GM21737 (cell line): ENCODE results near the gene C11orf65.
"Not testable (repeated sequence)": the region's sequence is repeated elsewhere in the genome, so short reads cannot be mapped to it uniquely, and the experiment has no call there.

ENCODE experiments used
- ATAC-seq: cut with Tn5 transposase; IDR thresholded peaks from one replicate; pipeline ENCODE4 v1.9.1; 2021; ENCODE audit warnings: mild to moderate bottlenecking, moderate library complexity; ENCODE audit not compliant: unreplicated experiment

C11orf65 gene

DNA sequence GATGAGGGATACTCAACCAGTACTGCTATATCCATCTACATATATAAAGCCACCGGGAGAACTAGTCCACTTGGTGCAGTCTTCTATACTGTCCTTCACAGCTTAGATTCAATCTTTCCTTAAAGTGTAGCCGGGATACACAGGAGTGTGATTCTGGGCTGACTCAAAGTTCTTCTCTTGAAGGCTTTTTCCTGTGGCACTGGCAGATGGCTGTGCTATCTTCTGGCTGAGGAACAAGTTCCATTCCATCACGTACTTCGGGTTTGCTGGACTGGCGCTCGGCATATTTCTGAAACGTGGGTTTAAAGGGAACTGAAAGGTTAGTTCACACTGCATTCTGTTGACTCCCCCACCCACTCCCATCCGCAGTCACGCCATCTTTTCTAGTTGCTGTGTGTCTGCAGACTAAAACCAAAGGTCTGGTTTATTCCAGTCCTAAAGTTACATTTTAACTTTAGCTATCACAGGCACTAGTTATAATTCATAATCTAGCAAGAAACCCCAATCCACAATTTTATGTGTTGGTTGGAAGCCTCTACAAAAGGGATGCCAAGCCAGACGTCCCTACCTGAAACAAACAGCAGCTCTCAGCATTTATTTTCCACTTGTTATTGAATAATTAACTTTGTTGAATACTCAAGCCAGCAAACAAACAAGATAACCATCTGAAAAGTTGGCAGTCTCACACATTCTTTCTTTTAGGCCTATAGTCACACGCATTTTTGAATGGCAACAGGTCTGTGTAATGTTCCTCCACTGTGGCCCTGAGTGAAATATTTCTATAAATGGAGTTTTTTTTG lies 7.5 kb upstream of the C11orf65 start:
- no peak for ATAC-seq

DNA sequence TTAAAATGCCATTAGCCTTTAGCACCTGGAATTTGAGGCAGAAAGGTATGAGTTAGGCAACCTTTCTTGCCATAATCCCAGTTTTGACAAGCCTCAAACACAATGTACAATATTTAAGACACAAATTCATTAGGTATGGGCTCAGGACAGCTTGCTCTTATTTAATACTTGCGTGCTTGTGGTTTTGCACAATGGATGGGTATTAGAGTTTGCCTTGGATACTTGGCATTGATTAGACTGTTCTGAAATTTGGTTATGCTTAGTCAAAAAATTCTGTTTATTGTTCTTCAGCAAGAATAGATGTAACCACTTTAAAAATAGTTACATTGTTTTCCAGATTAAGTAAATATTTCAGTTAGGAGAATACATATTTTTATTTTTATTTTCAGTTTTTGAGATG lies 5.4 kb upstream of the C11orf65 start:
- ATAC-seq: no peak

DNA sequence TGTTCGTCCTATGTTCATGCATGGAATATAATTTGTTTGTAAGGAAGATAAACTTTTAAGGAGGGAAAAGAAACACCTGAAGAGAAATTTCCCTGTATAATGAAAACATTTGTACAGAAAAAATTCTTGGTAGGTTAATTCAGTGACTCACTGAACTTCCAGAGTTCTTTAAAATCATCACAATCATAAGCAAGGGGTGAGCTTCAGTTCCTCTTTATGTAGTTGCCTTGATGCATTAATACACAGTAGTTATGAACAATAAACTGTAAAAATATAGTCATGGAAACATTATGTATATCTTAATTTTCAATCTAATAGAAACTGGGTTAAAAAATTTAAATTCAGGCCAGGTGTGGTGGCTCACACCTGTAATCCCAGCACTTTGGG lies 1.1 kb upstream of the C11orf65 start:
- no peak for ATAC-seq

DNA sequence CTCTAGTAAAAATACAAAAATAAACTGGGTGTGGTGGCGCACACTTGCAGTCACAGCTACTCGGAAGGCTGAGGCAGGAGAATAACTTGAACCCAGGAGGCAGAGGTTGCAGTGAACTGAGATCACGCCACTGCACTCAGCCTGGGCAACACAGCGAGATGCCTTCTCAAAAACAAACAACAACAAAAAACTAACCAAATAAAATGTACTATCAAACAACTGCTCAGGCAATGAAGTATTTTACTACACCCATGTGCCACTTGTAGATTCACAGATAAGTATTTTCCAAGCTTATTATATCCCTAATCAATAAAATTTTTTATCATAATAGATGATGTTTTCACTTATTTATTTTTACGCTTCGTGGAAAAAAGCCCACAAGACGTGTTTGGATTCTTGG lies 924 bp downstream of the C11orf65 start:
- ATAC-seq: no peak

DNA sequence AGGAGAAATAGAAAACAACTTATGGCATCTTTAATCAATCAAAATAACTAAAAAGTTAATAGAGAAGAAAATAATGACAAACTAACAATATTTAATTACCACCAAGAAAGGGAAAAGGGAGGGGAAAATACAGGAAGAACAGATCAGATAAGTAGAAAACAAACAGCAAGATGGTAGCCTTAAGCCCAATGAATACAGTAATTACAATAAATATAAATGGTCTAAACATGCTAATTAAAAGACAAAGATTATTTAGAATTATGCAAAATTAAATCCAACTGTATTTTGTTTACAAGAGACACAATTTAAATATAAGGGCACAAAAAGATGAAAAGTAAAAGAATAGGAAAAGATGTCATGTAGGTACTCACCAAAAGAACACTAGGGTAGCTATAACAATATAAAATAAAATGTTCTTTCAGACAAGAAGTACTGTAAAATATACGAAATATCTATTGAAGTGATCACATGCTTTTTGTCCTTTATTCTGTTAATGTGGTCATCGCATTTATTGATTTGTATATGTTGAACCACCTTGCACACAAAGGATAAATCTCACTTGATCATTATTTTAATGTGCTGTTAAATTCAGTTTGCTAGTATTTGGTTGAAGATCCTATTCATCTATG lies 14.0 kb downstream of the C11orf65 start:
- ATAC-seq: no peak

DNA sequence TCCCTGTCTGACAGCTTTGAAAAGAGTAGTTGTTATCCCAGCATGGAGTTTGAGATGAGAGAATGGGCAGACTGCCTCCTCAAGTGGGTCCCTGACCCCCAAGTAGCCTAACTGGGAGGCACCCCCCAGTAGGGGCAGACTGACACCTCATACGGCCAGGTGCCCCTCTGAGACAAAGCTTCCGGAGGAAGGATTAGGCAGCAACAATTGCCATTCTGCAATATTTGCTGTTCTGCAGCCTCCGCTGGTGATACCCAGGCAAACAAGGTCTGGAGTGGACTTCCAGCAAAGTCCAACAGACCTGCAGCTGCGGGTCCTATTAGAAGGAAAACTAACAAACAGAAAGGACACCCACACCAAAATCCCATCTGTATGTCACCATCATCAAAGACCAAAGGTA lies 25.9 kb downstream of the C11orf65 start:
- not testable (repeated sequence) for ATAC-seq

DNA sequence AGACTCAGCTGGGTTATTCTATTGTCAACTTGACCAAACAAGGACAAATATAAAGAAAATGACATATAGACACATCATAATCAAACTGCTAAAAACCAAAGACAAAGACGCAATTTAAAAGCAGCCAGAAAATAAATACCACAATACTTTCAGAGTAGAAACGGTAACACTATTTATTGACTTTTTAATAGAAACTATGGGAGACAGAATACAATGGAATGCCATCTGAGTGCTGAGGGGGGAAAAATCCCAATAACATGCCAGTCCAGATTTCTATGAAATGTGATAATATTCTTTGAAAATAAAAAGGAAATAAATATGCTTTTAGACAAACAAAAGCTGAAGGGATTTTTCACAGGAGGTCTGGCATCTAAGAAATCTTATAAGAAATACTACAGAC lies 30.7 kb downstream of the C11orf65 start:
- ATAC-seq: no peak

DNA sequence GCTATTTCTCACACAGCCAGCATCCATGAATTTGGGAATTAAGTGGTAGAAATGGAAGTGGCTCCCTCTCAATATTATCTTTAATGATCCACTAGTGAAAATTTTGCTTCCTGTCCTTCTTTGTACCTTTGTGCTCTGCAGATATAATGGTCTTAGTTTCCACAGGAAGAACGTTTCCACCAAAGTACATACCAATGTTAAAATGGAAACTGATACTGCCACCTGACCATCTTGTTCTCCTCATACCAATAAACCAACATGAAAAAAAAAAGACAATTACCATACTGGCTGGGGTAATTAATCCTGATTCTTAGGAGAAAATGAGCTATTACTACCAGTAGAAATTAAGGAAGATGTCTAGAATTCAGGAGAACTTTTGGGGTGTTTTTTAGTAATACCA lies 32.3 kb downstream of the C11orf65 start:
- ATAC-seq: no peak

DNA sequence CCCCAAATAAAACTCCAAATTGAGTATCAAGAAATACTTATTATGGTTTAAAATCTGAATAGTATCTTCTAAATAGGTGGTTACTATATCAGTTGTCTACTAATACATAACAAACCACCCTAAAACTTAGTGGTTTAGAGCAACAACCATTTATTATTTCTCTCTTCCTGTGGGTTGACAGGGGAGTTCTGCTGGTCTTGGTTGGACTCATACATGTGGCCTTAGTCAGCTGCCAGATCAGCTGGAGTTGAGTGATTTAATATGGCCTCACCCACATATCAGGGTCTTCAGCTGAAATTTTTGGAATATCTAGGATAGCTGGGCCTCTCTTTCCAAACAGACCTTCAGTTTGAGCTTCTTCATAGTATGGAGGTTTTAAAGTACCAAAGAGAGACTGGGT lies 34.5 kb downstream of the C11orf65 start:
- ATAC-seq: no peak

DNA sequence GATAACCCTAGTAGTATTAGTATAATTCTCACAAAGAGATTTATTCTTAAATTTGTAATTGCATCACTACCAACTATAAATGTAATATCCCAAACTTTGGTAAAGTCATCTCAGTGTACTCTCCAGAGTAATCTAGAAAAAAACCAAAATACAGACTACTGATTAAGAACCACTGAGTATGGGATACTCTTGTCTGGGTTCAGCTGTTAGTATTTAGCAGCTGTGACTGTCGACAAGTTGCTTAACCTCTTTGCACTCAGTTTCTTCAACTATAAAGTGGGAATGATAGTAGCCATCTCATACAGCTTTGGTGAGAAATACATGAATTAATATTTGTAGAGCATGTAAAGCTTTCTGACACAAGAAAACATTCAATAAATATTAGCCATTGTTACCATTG lies 35.3 kb downstream of the C11orf65 start:
- no peak for ATAC-seq

DNA sequence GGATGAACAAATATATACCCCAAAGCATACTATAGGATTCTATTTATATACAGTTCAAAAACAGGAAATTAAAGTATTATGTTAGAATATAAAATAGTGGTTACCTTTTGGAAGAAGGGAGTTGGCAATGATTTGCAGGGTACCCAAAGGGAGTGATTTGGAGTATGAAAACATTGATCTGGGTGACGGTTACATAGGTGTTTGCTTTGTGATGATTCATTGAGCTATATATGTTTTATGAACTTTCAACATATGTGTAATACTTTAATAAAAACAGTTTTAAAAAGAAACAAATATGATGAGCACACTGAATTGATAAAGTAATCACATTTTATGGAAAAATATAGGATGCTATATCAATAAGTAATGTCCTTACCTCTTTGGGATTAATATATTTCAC lies 36.0 kb downstream of the C11orf65 start:
- no peak for ATAC-seq

DNA sequence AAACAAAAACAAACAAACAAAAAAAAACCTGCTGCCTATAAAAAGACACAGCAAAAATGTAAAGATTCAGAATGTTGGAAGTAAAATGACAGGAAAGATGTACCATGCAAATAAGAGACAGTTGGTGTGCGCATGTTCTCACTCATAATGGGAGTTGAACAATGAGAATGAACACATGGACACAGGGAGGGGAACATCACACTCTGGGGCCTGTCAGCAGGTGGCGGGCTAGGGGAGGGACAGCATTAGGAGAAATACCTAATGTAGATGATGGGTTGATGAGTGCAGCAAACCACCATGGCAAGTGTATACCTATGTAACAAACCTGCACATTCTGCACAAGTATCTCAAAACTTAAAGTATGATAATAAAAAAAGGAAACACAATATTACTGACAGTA lies 49.8 kb downstream of the C11orf65 start:
- ATAC-seq: not testable (repeated sequence)

DNA sequence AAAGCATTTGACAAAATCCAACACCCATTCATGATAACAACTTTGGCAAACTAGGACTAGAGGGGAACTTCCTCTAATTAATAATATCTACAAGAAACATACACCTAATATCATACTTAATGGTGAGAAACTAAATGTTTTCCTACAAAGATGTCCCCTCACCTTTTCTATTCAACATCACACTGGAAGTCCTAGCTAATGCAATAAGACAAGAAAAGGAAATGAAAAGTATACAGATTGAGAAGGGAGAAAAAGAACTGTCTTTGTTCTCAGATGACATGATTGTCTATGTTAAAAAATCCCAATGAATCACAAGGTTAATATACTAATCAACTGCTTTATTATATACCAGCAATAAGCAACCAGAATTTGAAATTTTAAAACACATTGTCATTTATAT lies 52.4 kb downstream of the C11orf65 start:
- no peak for ATAC-seq

DNA sequence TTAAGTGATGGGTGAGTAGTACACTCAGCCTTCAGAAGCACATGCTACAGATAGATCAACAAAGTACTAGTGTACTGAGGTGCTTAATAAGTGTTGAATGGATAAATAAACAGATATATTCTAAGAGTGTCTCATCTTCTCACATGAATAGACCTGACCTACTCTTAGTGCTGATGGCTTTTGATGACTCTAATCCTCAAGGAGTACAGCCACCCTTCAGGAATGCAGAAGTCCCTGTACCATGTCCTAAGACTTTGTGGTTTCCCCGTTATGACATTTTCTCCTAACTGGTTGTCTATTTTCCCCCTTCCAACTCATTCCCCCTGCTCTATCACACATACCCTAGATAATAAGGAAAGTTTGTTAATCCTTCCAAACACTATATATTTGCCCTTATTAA lies 61.6 kb downstream of the C11orf65 start:
- no peak for ATAC-seq

DNA sequence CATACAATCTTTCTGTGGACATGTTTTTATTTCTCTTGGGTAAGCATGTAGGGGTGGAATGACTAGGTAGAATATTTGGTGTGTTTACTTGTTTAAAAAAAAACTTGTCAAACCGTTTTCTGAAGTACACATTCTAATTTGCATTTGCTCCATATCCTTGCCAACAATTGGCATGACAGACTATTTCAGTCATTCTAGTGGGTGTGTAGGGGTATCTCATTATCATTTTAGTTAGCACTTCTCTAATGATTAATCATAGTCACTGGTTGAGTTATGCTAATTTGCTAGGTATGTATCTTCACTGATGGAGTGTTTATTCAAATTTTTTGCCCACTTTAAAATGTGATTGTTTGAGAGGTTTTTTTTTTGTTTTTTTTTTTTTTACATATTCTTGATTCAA lies 64.3 kb downstream of the C11orf65 start:
- ATAC-seq: no peak

DNA sequence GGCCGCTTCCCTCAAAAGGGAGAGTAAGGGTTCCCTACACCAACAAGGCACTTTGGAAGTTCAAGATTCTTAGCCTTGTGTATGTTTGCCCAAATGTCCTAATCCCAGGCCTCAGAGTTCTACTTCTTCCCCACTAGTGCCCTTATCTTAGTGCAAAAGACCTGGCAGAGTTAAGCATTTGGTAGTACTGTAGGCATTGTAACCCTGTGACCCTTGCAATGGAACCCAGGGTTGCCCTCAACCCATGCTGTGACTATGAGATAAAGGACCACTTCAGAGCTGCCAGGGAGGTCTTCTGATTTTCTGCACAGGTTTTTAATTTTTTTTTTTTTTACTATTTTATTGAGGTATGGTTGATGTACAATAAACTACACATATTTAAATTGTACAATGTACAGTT lies 65.1 kb downstream of the C11orf65 start:
- ATAC-seq: no peak

DNA sequence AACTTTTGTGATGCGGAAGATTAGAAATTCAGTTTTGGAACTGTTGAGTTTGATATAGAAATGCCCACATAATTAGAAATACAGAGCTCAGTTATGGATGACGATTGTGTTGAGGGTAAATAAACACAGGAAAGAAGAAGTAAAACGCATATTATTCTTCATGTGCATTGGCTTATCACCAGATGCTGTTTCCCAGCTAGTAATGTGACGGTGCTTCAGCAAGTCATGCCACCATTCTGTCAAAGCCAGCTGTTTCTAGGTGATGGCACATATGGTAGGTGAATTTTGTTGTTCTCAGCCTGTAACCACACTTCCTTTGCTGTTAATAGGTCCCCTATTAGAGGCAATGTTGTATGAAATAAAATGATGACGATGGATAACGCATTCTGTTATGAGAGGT lies 68.9 kb downstream of the C11orf65 start:
- no peak for ATAC-seq

DNA sequence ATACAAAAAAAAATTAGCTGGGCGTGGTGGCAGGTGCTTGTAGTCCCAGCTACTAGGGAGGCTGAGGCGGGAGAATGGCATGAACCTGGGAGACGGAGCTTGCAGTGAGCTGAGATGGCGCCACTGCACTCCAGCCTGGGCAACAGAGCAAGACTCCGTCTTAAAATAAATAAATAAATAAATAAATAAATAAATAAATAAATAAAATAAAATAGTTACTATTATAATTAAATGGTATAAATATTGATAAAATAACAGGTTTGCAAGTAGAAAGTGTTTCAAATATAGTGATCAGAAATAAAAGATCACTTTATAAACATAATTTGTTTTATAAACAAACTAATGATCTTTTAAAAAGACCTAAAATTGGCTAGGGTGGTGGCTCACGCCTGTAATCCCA lies 70.7 kb downstream of the C11orf65 start:
- not testable (repeated sequence) for ATAC-seq

DNA sequence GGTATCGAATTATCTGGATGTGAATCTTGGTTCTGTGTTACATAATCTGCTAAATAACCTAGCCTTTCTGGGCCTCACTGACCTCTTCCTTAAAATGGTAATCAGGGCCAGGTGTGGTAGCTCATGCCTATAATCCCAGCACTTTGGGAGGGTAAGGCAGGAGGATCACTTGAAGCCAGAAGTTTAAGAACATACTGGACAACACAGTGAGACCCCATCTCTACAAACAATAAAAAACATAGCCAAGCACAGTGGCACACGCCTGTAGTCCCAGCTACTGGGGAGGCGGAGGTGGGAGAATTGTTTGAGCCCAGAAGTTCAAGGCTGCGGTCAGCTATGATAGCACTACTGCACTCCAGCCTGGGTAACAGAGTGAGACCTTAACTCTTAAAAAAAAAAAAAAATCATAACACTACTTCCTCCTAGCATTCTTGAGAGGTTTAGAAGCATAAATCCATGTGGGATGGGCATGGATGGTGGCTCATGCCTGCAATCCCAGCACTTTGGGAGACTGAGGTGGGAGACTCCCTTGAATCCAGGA lies 72.5 kb downstream of the C11orf65 start:
- no peak for ATAC-seq

DNA sequence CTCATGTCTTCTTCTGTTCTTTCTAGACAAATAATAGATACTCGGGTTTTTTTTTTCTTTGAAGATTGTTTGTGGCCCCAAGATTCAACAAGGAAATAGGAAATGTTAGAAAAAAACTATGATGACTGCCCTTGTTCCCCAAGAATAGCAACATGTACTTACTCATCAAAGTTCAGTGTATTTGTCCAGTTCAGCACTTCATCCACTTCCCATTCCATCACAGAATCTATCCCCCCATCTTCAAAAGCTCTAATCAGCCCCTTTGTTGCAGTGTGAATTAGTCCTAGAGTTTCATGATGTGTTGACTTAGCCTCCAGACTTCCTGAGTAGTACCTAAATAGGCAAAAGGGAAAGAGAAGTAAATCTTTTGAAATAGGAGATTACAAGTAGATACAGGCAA lies 74.3 kb downstream of the C11orf65 start:
- no peak for ATAC-seq

DNA sequence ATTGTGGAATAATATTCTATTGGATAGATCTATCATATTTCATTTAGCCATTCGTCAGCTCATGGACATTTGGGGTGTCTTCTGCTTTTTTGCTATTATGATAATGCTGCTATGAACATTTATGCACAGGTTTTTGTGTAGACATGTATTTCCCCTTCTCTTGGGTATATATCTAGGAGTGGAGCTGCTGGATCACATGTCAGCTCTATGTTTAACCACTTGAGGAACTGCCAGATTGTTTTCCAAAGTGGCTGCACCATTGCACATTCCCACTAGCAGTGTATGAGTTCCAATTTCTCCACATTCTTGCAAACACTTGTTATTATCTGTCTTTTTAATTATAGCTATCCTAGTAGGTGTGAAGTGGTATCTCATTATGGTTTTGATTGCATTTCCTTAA lies 75.0 kb downstream of the C11orf65 start:
- no peak for ATAC-seq

DNA sequence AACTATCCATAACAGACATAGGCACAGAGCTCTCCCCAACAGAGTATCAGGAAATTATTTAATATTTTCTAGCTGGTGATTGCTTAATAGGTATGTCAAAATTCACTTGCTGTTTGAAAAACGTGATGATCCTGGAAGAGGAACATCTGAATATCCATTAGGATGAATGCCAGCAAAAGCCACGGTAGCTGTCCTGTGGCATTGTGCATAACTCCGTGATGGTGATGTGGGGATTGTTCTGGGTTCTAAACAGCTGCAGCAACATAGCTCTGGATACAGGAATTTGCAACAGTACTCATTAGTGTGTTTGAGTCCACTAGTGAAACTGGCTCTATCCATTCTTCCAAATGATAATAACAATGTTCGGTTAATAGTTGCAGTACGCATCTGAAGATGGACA lies 78.8 kb downstream of the C11orf65 start:
- ATAC-seq: no peak
